Measurements from ENCODE around the gene TTF1. TPM values are rescaled to one million over a fixed set of nuclear protein-coding genes. Genes with fewer than 3 reads are reported as not detected.
A peak's percentile ranks its signal among the peaks of the same experiment; 100 is the strongest.

The TTF1 gene, protein sequence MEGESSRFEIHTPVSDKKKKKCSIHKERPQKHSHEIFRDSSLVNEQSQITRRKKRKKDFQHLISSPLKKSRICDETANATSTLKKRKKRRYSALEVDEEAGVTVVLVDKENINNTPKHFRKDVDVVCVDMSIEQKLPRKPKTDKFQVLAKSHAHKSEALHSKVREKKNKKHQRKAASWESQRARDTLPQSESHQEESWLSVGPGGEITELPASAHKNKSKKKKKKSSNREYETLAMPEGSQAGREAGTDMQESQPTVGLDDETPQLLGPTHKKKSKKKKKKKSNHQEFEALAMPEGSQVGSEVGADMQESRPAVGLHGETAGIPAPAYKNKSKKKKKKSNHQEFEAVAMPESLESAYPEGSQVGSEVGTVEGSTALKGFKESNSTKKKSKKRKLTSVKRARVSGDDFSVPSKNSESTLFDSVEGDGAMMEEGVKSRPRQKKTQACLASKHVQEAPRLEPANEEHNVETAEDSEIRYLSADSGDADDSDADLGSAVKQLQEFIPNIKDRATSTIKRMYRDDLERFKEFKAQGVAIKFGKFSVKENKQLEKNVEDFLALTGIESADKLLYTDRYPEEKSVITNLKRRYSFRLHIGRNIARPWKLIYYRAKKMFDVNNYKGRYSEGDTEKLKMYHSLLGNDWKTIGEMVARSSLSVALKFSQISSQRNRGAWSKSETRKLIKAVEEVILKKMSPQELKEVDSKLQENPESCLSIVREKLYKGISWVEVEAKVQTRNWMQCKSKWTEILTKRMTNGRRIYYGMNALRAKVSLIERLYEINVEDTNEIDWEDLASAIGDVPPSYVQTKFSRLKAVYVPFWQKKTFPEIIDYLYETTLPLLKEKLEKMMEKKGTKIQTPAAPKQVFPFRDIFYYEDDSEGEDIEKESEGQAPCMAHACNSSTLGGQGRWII
- total RNA-seq: 12.1 TPM
- long read RNA-seq, partial matches to known transcripts: 9 of 14 reads
- long read RNA-seq, other reads (novel, unspliced or antisense): 4 of 14 reads

- H3K4me3 ChIP-seq: peak within 1 kb of the TSS; percentile 83
- peak within 1 kb of the TSS; percentile 32 for H3K27ac ChIP-seq
- DNase-seq (peak; percentile 95), ATAC-seq (peak; percentile 91)
- H3K9me3 ChIP-seq: no peaks in the 10 kb centered on the region
- peaks cover 30% of the 10 kb centered on the region for H3K4me1 ChIP-seq
- TF ChIP-seq, protein P1, sequence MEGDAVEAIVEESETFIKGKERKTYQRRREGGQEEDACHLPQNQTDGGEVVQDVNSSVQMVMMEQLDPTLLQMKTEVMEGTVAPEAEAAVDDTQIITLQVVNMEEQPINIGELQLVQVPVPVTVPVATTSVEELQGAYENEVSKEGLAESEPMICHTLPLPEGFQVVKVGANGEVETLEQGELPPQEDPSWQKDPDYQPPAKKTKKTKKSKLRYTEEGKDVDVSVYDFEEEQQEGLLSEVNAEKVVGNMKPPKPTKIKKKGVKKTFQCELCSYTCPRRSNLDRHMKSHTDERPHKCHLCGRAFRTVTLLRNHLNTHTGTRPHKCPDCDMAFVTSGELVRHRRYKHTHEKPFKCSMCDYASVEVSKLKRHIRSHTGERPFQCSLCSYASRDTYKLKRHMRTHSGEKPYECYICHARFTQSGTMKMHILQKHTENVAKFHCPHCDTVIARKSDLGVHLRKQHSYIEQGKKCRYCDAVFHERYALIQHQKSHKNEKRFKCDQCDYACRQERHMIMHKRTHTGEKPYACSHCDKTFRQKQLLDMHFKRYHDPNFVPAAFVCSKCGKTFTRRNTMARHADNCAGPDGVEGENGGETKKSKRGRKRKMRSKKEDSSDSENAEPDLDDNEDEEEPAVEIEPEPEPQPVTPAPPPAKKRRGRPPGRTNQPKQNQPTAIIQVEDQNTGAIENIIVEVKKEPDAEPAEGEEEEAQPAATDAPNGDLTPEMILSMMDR (IDR thresholded peaks at IDR 0.05): no peak
- H3K27me3 ChIP-seq: peaks cover 18% of the 10 kb centered on the region
- intact Hi-C loops (cut with DNase I): no loop called here
- H3K36me3 ChIP-seq: peaks cover 12% of the 10 kb centered on the region
Observed at GRCh38 chr9:132406554-132407122, at the start of gene TTF1. TSS of gene TTF1 (minus strand) at chr9:132406840. CDS start at chr9:132402821, 4,019 bp downstream.

DNA sequence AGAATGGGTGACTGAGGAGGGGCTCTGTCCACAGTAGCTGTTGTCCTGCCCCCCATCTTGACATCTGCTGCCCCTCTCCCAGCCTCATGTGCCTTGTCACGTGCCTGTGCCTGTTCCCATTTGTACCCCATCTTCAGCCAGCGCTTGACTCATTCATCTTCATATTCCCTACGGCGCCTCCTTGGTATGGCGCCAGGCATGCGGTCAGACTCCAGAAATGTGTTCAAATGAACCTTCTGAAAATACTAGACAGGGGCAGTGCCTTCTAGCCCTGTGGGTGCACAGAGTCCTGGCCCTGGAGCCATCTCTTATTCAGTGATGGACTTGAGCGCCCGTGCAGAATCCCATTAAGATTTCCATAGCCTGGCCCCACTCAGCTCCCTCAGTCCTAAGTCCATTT lies 49.6 kb upstream of the TTF1 start:
- no peak for DNase-seq
- intact Hi-C loops (cut with DNase I): no loop called here

GRCh38 chr9:132451276-132451675 lies 44.6 kb upstream of the TTF1 start:
- no peaks in the 10 kb centered on the region for H3K36me3 ChIP-seq
- H3K27ac ChIP-seq: no peak overlapping the region
- intact Hi-C loops (cut with DNase I): no loop called here
- H3K4me3 ChIP-seq: no peak overlapping the region
- DNase-seq (no peak), ATAC-seq (peak; percentile 31)
- TF ChIP-seq, protein P1 (IDR thresholded peaks at IDR 0.05): no peak
- H3K9me3 ChIP-seq: no peaks in the 10 kb centered on the region
- H3K27me3 ChIP-seq: peaks cover 12% of the 10 kb centered on the region
- H3K4me1 ChIP-seq: no peaks in the 10 kb centered on the region

More for the DNA sequence above, 49.6 kb upstream of the TTF1 start:
- no peaks in the 10 kb centered on the region for H3K9me3 ChIP-seq
- TF ChIP-seq, protein P1 (IDR thresholded peaks at IDR 0.05): no peak
- no peaks in the 10 kb centered on the region for H3K36me3 ChIP-seq
- no peaks in the 10 kb centered on the region for H3K4me1 ChIP-seq
- no peak overlapping the region for H3K27ac ChIP-seq
- peaks cover 30% of the 10 kb centered on the region for H3K27me3 ChIP-seq
- no peak overlapping the region for H3K4me3 ChIP-seq
- no peak for ATAC-seq

DNA sequence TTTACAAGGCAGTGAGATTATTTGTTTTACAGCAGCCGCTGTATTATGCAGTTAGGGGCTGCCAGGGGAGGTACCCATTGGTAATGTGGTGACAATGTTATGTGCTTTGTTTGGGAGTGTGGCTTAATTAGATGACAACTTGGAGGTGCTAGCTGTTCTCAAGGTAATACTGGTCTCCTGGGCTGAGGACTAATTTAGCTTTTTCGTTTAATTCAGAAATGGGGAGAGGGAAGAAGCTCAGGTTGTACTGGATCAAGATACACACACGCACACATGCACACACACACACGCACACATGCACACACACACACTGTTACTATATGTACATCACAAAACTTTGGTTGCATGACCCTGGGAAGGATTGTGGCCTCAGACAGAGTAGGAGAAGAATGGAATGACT lies 41.3 kb upstream of the TTF1 start:
- DNase-seq: no peak
- intact Hi-C loops (cut with DNase I): no loop called here
- H3K27ac ChIP-seq: no peak overlapping the region
- H3K9me3 ChIP-seq: no peaks in the 10 kb centered on the region
- TF ChIP-seq, protein P1 (IDR thresholded peaks at IDR 0.05): no peak
- H3K27me3 ChIP-seq: peaks cover 31% of the 10 kb centered on the region
- no peaks in the 10 kb centered on the region for H3K36me3 ChIP-seq
- no peaks in the 10 kb centered on the region for H3K4me1 ChIP-seq
- ATAC-seq: no peak
- H3K4me3 ChIP-seq: no peak overlapping the region

DNA sequence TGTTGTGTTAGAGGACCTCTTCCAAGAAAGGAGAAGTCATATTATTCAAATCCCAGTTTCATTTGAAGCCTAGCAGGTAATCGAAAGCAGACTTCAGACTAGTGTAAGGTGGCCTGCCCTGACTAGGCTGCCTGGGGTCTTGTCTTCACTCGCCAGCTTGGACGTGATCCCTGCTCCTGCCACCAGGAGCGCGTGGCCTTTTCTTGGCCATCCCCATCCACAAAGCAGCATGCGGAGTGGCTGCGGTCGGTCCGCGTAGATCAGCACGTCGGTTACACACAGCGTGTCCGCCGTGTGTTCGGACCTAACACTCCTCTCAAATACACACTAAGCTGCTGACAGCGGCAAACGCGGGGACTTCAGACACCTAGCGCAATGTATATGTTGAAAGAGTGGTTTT lies 40.7 kb upstream of the TTF1 start:
- ATAC-seq (no peak), DNase-seq (no peak)
- peaks cover 27% of the 10 kb centered on the region for H3K27me3 ChIP-seq
- intact Hi-C loops (cut with DNase I): no loop called here
- no peaks in the 10 kb centered on the region for H3K9me3 ChIP-seq
- TF ChIP-seq, protein P1 (IDR thresholded peaks at IDR 0.05): no peak
- H3K27ac ChIP-seq: no peak overlapping the region
- H3K4me1 ChIP-seq: no peaks in the 10 kb centered on the region
- H3K4me3 ChIP-seq: no peak overlapping the region
- H3K36me3 ChIP-seq: no peaks in the 10 kb centered on the region
